HCT116 (cell line): ENCODE data around the gene FMN1.

ENCODE experiments used
- ATF3 ChIP-seq: IDR thresholded peaks from 2 replicates; pipeline ENCODE4 v1.6.1; 2012
- CBX3 ChIP-seq: IDR thresholded peaks from 2 replicates; pipeline ENCODE4 v1.6.1; 2012; ENCODE audit warnings: low read depth
- CEBPB ChIP-seq: IDR thresholded peaks from 2 replicates; pipeline ENCODE4 v1.6.1; 2012; ENCODE audit warnings: low read depth
- CTCF ChIP-seq, 3 experiments: fragments of 200-600 bp in 1 of 3; sonication (generic) in 1 of 3; IDR thresholded peaks in 2 of 3; conservative IDR thresholded peaks in 1 of 3; 2 replicates each; pipeline ENCODE4 v1.5.1; 2012 to 2017; ENCODE audit warnings: low read depth in 2 of 3, low read length in 2 of 3, antibody characterized with exemption in 1 of 3, borderline replicate concordance in 1 of 3, control low read depth in 1 of 3, mild to moderate bottlenecking in 1 of 3, mixed read lengths in 1 of 3, mixed run types in 1 of 3, moderate library complexity in 1 of 3; ENCODE audit not compliant: insufficient read depth in 1 of 3
- EZH2 ChIP-seq: fragments of 200-600 bp; sonication (generic); IDR thresholded peaks from 2 replicates; pipeline ENCODE4 v1.6.1; 2017; ENCODE audit warnings: antibody characterized with exemption, mixed run types
- MAX ChIP-seq: IDR thresholded peaks from 2 replicates; pipeline ENCODE4 v1.6.1; 2012
- POLR2A ChIP-seq: IDR thresholded peaks from 2 replicates; pipeline ENCODE4 v1.7.0; 2011; ENCODE audit warnings: borderline replicate concordance; ENCODE audit not compliant: insufficient read depth, insufficient read length; ENCODE audit errors: extremely low read depth
- RAD21 ChIP-seq: IDR thresholded peaks from 2 replicates; pipeline ENCODE4 v1.6.1; 2012; ENCODE audit warnings: low read depth, mild to moderate bottlenecking
- REST ChIP-seq: IDR thresholded peaks from 2 replicates; pipeline ENCODE4 v1.6.1; 2012; ENCODE audit warnings: low read depth
- SP1 ChIP-seq: IDR thresholded peaks from 2 replicates; pipeline ENCODE4 v1.6.1; 2012; ENCODE audit warnings: low read depth
- SRF ChIP-seq: IDR thresholded peaks from 2 replicates; pipeline ENCODE4 v1.6.1; 2012; ENCODE audit warnings: low read depth
- YY1 ChIP-seq: IDR thresholded peaks from 2 replicates; pipeline ENCODE4 v1.6.1; 2011; ENCODE audit warnings: low read length, low read depth, moderate library complexity, mild to moderate bottlenecking; ENCODE audit not compliant: insufficient replicate concordance; ENCODE audit errors: extremely low read depth
- ZFX ChIP-seq: fragments of 450-650 bp; IDR thresholded peaks from 2 replicates; pipeline ENCODE4 v1.6.1; 2017
- ZNF274 ChIP-seq: fragments of 200-500 bp; sonication (Bioruptor generic); IDR thresholded peaks from 2 replicates; pipeline ENCODE4 v1.6.1; 2014; ENCODE audit warnings: mild to moderate bottlenecking, low read depth, low read length, inconsistent platforms

GRCh38 chr15:33226559-33227181 is 32.2 kb upstream of the FMN1 start:
- TF ChIP-seq ZNF274 = no peak
- TF ChIP-seq CTCF (IDR thresholded peaks at IDR 0.05 in 2 of 3, conservative IDR thresholded peaks at IDR 0.05 in 1 of 3; ENCODE audit: borderline replicate concordance in 1 of 3, insufficient read depth in 1 of 3, low read depth in 2 of 3, low read length in 2 of 3) = peak; percentile 12 to 69 (median 58); a peak in 4 of 6 replicates
- TF ChIP-seq POLR2A = no peak
- no peak for TF ChIP-seq ZFX
- TF ChIP-seq YY1 = no peak
- TF ChIP-seq SP1 = no peak
- no peak for TF ChIP-seq EZH2
- TF ChIP-seq CEBPB = no peak
- TF ChIP-seq ATF3 = no peak
- TF ChIP-seq MAX = no peak
- TF ChIP-seq RAD21 = peak; percentile 27; the same call in 1 of the 2 replicates
- TF ChIP-seq SRF = no peak
- TF ChIP-seq CBX3 = no peak
- TF ChIP-seq REST = no peak
